Endothelial cell of umbilical vein (primary cell): ENCODE results near the gene TMEM205. TPM values are rescaled to one million over a fixed set of nuclear protein-coding genes. Genes with fewer than 3 reads are reported as not detected.

Experiments
- BruUV-seq: library from RNA; stranded (reverse); fragments of 400-500 nt; replicated peaks from 2 replicates; lab custom pipeline; 2021; lab: Mats Ljungman, UMichigan
- CTCF ChIA-PET: fragments of 300-600, 350-600 bp; sonication (Branson Sonifier 250); formaldehyde crosslinking; loops from one replicate; lab custom pipeline; 2021; ENCODE audit warnings: antibody characterized with exemption, inconsistent platforms; lab: Charles Lee
- POLR2A ChIA-PET: fragments of 300-600, 350-600 bp; sonication (Branson Sonifier 250); formaldehyde crosslinking; loops from one replicate; lab custom pipeline; 2021; ENCODE audit warnings: antibody characterized with exemption, inconsistent platforms; lab: Charles Lee
- DNase-seq: peaks from one replicate; pipeline ENCODE4 v3.0.0-alpha.2; 2011; ENCODE audit warnings: low read depth, low spot score
- FAIRE-seq: peaks from 2 replicates; lab custom pipeline; 2011; peaks lifted over from hg19 to GRCh38; lab: Jason Lieb, UNC
- H2AFZ ChIP-seq: 2 replicates; pipeline ENCODE4 v1.6.0; 2012; ENCODE audit warnings: low read depth, low read length, control low read depth, inconsistent platforms
- H3K27ac ChIP-seq: 2 replicates; pipeline ENCODE4 v1.5.1; 2011; ENCODE audit warnings: low read depth, mild to moderate bottlenecking, control low read depth, low read length, moderate library complexity; ENCODE audit not compliant: insufficient read depth
- H3K27me3 ChIP-seq, 2 experiments: 2 replicates each; pipeline versions ENCODE4 v1.6.0 to v1.6.1; 2011; ENCODE audit warnings: low read length in 2 of 2, mixed read lengths in 1 of 2; ENCODE audit not compliant: control insufficient read depth in 2 of 2, insufficient read depth in 2 of 2
- H3K36me3 ChIP-seq, 2 experiments: 2 replicates in 1 of 2; 3 replicates in 1 of 2; pipeline ENCODE4 v1.5.1; 2011; ENCODE audit warnings: low read length in 2 of 2, mild to moderate bottlenecking in 1 of 2, moderate library complexity in 1 of 2; ENCODE audit not compliant: control insufficient read depth in 2 of 2, insufficient read depth in 2 of 2; ENCODE audit errors: extremely low read depth in 1 of 2
- H3K4me1 ChIP-seq: 3 replicates; pipeline ENCODE4 v1.5.1; 2011; ENCODE audit warnings: mild to moderate bottlenecking, low read length; ENCODE audit not compliant: control insufficient read depth, insufficient read depth; ENCODE audit errors: extremely low read depth
- H3K4me2 ChIP-seq: 2 replicates; pipeline ENCODE4 v1.6.1; 2011; ENCODE audit warnings: low read length, control low read depth, mixed read lengths; ENCODE audit not compliant: insufficient read depth
- H3K4me3 ChIP-seq, 3 experiments: fragments of 200-600 bp in 1 of 3; sonication (generic), shearing (Covaris generic) in 1 of 3; replicated peaks in 1 of 3; 2 replicates each; pipeline ENCODE4 v1.5.1; 2011 to 2016; ENCODE audit warnings: control low read depth in 3 of 3, low read length in 3 of 3, mild to moderate bottlenecking in 2 of 3, inconsistent platforms in 1 of 3, low read depth in 1 of 3, moderate library complexity in 1 of 3; ENCODE audit not compliant: insufficient read depth in 1 of 3
- H3K79me2 ChIP-seq: 2 replicates; pipeline ENCODE4 v1.6.0; 2012; ENCODE audit warnings: low read length, inconsistent platforms; ENCODE audit not compliant: control insufficient read depth, insufficient read depth
- H3K9ac ChIP-seq: replicated peaks from 2 replicates; pipeline ENCODE3; 2011; ENCODE audit warnings: low read length, control low read depth; ENCODE audit not compliant: insufficient read depth; ENCODE audit errors: extremely low read depth
- H3K9me1 ChIP-seq: replicated peaks from 3 replicates; pipeline ENCODE4 v1.6.0; 2011; ENCODE audit warnings: mild to moderate bottlenecking, low read length; ENCODE audit not compliant: control insufficient read depth, insufficient read depth; ENCODE audit errors: extremely low read depth
- H3K9me3 ChIP-seq: replicated peaks from 2 replicates; pipeline ENCODE4 v1.5.1; 2012; ENCODE audit warnings: low read length, inconsistent platforms; ENCODE audit not compliant: control insufficient read depth, insufficient read depth
- H4K20me1 ChIP-seq: replicated peaks from 2 replicates; pipeline ENCODE3; 2011; ENCODE audit warnings: mild to moderate bottlenecking, low read length; ENCODE audit not compliant: control insufficient read depth, insufficient read depth; ENCODE audit errors: extremely low read depth
- CTCF ChIP-seq, 2 donors: IDR thresholded peaks; 1 replicate in 1 of 2; 2 replicates in 1 of 2; pipeline ENCODE4 v1.5.1; 2011; ENCODE audit warnings: low read length in 2 of 2, mild to moderate bottlenecking in 2 of 2, moderate library complexity in 2 of 2, control low read depth in 1 of 2, inconsistent platforms in 1 of 2, low read depth in 1 of 2; ENCODE audit not compliant: insufficient read depth in 1 of 2; ENCODE audit errors: extremely low read depth in 1 of 2
- EZH2 ChIP-seq: IDR thresholded peaks from 2 replicates; pipeline ENCODE4 v1.6.1; 2012; ENCODE audit warnings: borderline replicate concordance, low read depth, mild to moderate bottlenecking, moderate library complexity, low read length, inconsistent platforms; ENCODE audit not compliant: severe bottlenecking
- FOS ChIP-seq: IDR thresholded peaks from 2 replicates; pipeline ENCODE4 v1.6.1; 2011; ENCODE audit warnings: mild to moderate bottlenecking, low read length, moderate library complexity, borderline replicate concordance; ENCODE audit not compliant: insufficient read depth
- GATA2 ChIP-seq: IDR thresholded peaks from 2 replicates; pipeline ENCODE4 v1.7.0; 2011; ENCODE audit warnings: low read depth, mild to moderate bottlenecking, moderate library complexity, mixed read lengths, low read length; ENCODE audit not compliant: insufficient read length, insufficient read depth
- JUN ChIP-seq: IDR thresholded peaks from 2 replicates; pipeline ENCODE4 v1.6.1; 2011; ENCODE audit warnings: borderline replicate concordance, low read depth; ENCODE audit not compliant: insufficient read length, insufficient read depth
- MAX ChIP-seq: IDR thresholded peaks from 2 replicates; pipeline ENCODE4 v1.6.1; 2011; ENCODE audit not compliant: insufficient read depth, insufficient read length
- MYC ChIP-seq: IDR thresholded peaks from one replicate; pipeline ENCODE4 v1.6.1; 2011; ENCODE audit warnings: mild to moderate bottlenecking, low read depth, low read length
- POLR2A ChIP-seq: IDR thresholded peaks from 2 replicates; pipeline ENCODE4 v1.6.1; 2012; ENCODE audit warnings: low read depth, mild to moderate bottlenecking, control low read depth, low read length
- POLR2AphosphoS5 ChIP-seq: IDR thresholded peaks from 2 replicates; pipeline ENCODE4 v1.6.1; 2012; ENCODE audit warnings: low read depth, mild to moderate bottlenecking, control low read depth, low read length, moderate library complexity; ENCODE audit not compliant: insufficient read depth
- dilution Hi-C: fragments of 300-500 bp; cut with MboI; formaldehyde crosslinking; loops from one replicate; pipeline ENCODE4 v1.15.0; 2019; ENCODE audit warnings: low sequenced_read_pairs; ENCODE audit not compliant: extremely low pct_ligation_motif_present
- intact Hi-C: fragments of 100-400 bp; cut with micrococcal nuclease; formaldehyde crosslinking; loops from one replicate; pipeline ENCODE4 v1.10.0; 2022
- polyA plus RNA-seq, 4 experiments: library from polyadenylated mRNA; depleted of rRNA in 3 of 4; stranded (reverse) in 3 of 4; unstranded in 1 of 4; fragments of >200 nt; gene quantifications; 2 replicates each; pipeline versions ENCODE4 v1.2.1 to v1.2.3, GENCODE V29; 2011 to 2012; ENCODE audit warnings: missing spikeins in 1 of 4
- total RNA-seq: library from RNA; stranded (reverse); gene quantifications from 2 replicates; pipeline ENCODE4 v1.2.3, GENCODE V29; 2021

TMEM205 gene
- total and polyA plus RNA-seq, 2 donors (not counting 3 experiments of a cell fraction or from before 2014, with no cell fraction given), result 57.3 to 345 TPM

GRCh38 chr19:11338121-11338520, 7.9 kb downstream of the TMEM205 start:
- intact Hi-C loops, result loop anchor here (2.0 kb wide), 1 partner anchor 37 kb away; the partner anchor contains the start of gene SWSAP1
- H2AFZ ChIP-seq, result no peak overlapping the region
- H4K20me1 ChIP-seq, result no peaks in the 10 kb centered on the region
- dilution Hi-C loops, result no loop called here
- no peak for DNase-seq
- peaks cover 0 to 14% of the 10 kb centered on the region in 2 experiments for H3K36me3 ChIP-seq
- no peaks in the 10 kb centered on the region for H3K27me3 ChIP-seq
- no peak overlapping the region for H3K4me3 ChIP-seq
- H3K9me1 ChIP-seq, result no peaks in the 10 kb centered on the region
- H3K9me3 ChIP-seq, result no peaks in the 10 kb centered on the region
- peaks cover 11% of the 10 kb centered on the region for H3K4me1 ChIP-seq
- H3K9ac ChIP-seq, result no peak overlapping the region
- H3K4me2 ChIP-seq, result no peak overlapping the region
- H3K27ac ChIP-seq, result no peak overlapping the region
- CTCF ChIA-PET, result interaction anchor here (1.0 to 2.2 kb wide), 4 partner anchors 37 to 69 kb away, joined by 3 to 23 read pairs (median 4); partner anchors contain the start of gene SWSAP1
- POLR2A ChIA-PET, result no interaction called here
- no peak for FAIRE-seq
- TF ChIP-seq EZH2 (no peak), MAX (no peak), JUN (no peak), CTCF (IDR thresholded peaks at IDR 0.05; ENCODE audit: extremely low read depth in 1 of 2, insufficient read depth in 1 of 2, low read depth in 1 of 2, low read length in 2 of 2) (no peak), POLR2AphosphoS5 (no peak), POLR2A (no peak), GATA2 (no peak), FOS (no peak), MYC (no peak)
- no TSS peak for BruUV-seq
- H3K79me2 ChIP-seq, result no peaks in the 10 kb centered on the region
